ENCODE data around the gene NOL9.
"Not testable (repeated sequence)": the region's sequence is repeated elsewhere in the genome, so short reads cannot be mapped to it uniquely, and the experiment has no call there.

The NOL9 gene

GRCh38 chr1:6600410-6601048, 46.2 kb upstream of the NOL9 start:
- in situ Hi-C loops (cut with MboI; ENCODE audit: low pct_unique_long_range_greater_than_20kb, low sequenced_read_pairs, unreplicated experiment) = no loop called here
- no peak for DNase-seq (ENCODE audit: low spot score)
- no peak for TF ChIP-seq CTCF (IDR thresholded peaks at IDR 0.05; ENCODE audit: extremely low read depth, insufficient read depth, missing control alignments)

GRCh38 chr1:6599991-6600390, 45.7 kb upstream of the NOL9 start:
- in situ Hi-C loops (cut with MboI; ENCODE audit: low pct_unique_long_range_greater_than_20kb, low sequenced_read_pairs, unreplicated experiment); DNase-seq (ENCODE audit: low spot score): not testable (repeated sequence)

GRCh38 chr1:6599141-6599975, 45.0 kb upstream of the NOL9 start:
- in situ Hi-C loops (cut with MboI; ENCODE audit: low pct_unique_long_range_greater_than_20kb, low sequenced_read_pairs, unreplicated experiment) = no loop called here
- DNase-seq (ENCODE audit: low spot score) = no peak
- no peak for TF ChIP-seq CTCF (IDR thresholded peaks at IDR 0.05; ENCODE audit: extremely low read depth, insufficient read depth, missing control alignments)

- DNase-seq (ENCODE audit: low spot score) = no peak
- TF ChIP-seq CTCF (IDR thresholded peaks at IDR 0.05; ENCODE audit: extremely low read depth, insufficient read depth, missing control alignments) = no peak
- in situ Hi-C loops (cut with MboI; ENCODE audit: low pct_unique_long_range_greater_than_20kb, low sequenced_read_pairs, unreplicated experiment) = no loop called here
Observed at GRCh38 chr1:6597777-6598131, 43.4 kb upstream of the NOL9 start.

- no peak for TF ChIP-seq CTCF (IDR thresholded peaks at IDR 0.05; ENCODE audit: extremely low read depth, insufficient read depth, missing control alignments)
- in situ Hi-C loops (cut with MboI; ENCODE audit: low pct_unique_long_range_greater_than_20kb, low sequenced_read_pairs, unreplicated experiment) = no loop called here
- no peak for DNase-seq (ENCODE audit: low spot score)
Observed at GRCh38 chr1:6596886-6597776, 42.8 kb upstream of the NOL9 start.

- in situ Hi-C loops (cut with MboI; ENCODE audit: low pct_unique_long_range_greater_than_20kb, low sequenced_read_pairs, unreplicated experiment) = no loop called here
Observed at GRCh38 chr1:6596351-6596750, 42.0 kb upstream of the NOL9 start.

More at GRCh38 chr1:6596351-6596750, 42.0 kb upstream of the NOL9 start:
- no peak for DNase-seq (ENCODE audit: low spot score)
- TF ChIP-seq CTCF (IDR thresholded peaks at IDR 0.05; ENCODE audit: extremely low read depth, insufficient read depth, missing control alignments) = no peak

All from GM13977 (cell line).